Heart right ventricle (tissue), 16 donors: Measurements from ENCODE around the gene ARHGEF17. TPM values are rescaled to one million over a fixed set of nuclear protein-coding genes. Genes with fewer than 3 reads are reported as not detected.

Source experiments
- ATAC-seq, 8 donors: fragments of 200-7000 bp; cut with Tn5 transposase; one replicate each; pipeline ENCODE4 v1.9.1; 2020; ENCODE audit warnings: mild to moderate bottlenecking in 8 of 8, moderate library complexity in 8 of 8, moderate number of reproducible peaks in 1 of 8
- DNase-seq, 2 donors: peaks; one replicate each; pipeline ENCODE4 v3.0.0-alpha.2; 2020
- H3K27ac ChIP-seq, 10 donors: fragments of 200-600 bp; sonication (generic) in 2 of 10; one replicate each; pipeline versions ENCODE4 v1.5.0 to v1.8.0; 2020 to 2022; ENCODE audit warnings: mild to moderate bottlenecking in 3 of 10
- H3K27me3 ChIP-seq, 7 donors: fragments of 200-600 bp; one replicate each; pipeline ENCODE4 v1.8.0; 2021 to 2022; ENCODE audit warnings: mild to moderate bottlenecking in 2 of 7
- H3K36me3 ChIP-seq, 9 donors: fragments of 200-600 bp; sonication (generic) in 1 of 9; one replicate each; pipeline versions ENCODE4 v1.5.0 to v1.8.0; 2020 to 2022; ENCODE audit warnings: mild to moderate bottlenecking in 2 of 9
- H3K4me1 ChIP-seq, 9 donors: fragments of 200-600 bp; sonication (generic) in 1 of 9; one replicate each; pipeline versions ENCODE4 v1.5.0 to v1.8.0; 2020 to 2022; ENCODE audit warnings: mild to moderate bottlenecking in 4 of 9
- H3K4me3 ChIP-seq, 10 donors: fragments of 200-600 bp; sonication (generic) in 2 of 10; one replicate each; pipeline versions ENCODE4 v1.5.0 to v1.8.0; 2020 to 2022; ENCODE audit warnings: mild to moderate bottlenecking in 7 of 10, moderate library complexity in 2 of 10
- H3K9me3 ChIP-seq, 11 donors: fragments of 200-600 bp in 10 of 11; sonication (generic) in 2 of 11; one replicate each; pipeline versions ENCODE4 v1.5.0 to v1.8.0; 2013 to 2022; ENCODE audit warnings: mild to moderate bottlenecking in 2 of 11, control low read depth in 1 of 11, moderate library complexity in 1 of 11
- CTCF ChIP-seq, 9 donors: fragments of 200-600 bp; sonication (generic) in 2 of 9; IDR thresholded peaks; one replicate each; pipeline versions ENCODE4 v1.5.0 to v1.8.0; 2021 to 2022; ENCODE audit warnings: antibody characterized with exemption in 9 of 9, mild to moderate bottlenecking in 5 of 9, moderate library complexity in 1 of 9
- WGBS, 2 donors: extraction: QIAGEN DNeasy Blood & Tissue Kit; methylation state at CpG; one replicate each; pipeline ENCODE4 v1.1.7; 2013; ENCODE audit warnings: inconsistent platforms in 1 of 2; 5-methylcytosine and 5-hydroxymethylcytosine counted together
- intact Hi-C, 10 donors: fragments of 100-400 bp; cut with DNase I; formaldehyde crosslinking; loops; one replicate each; pipeline versions ENCODE4 v1.11.1 to v1.14.2; 2022
- polyA plus RNA-seq, 2 donors: library from polyadenylated mRNA; stranded (reverse); fragments of 200-250 nt; gene quantifications; one replicate each; pipeline ENCODE4 v1.2.3, GENCODE V29; 2013
- total RNA-seq, 10 donors: library from RNA; stranded (reverse); fragmentation: NEBNext Ultra II Directional in 3 of 10; extraction: Animal tissue kit (Norgen Biotek cat#: 25700) in 3 of 10; gene quantifications; one replicate each; pipeline versions ENCODE4 v1.2.1 to v1.2.4, GENCODE V29; 2021 to 2023
- donor health status: Arrhythmogenic right ventricular cardiomyopathy.
- donor health status: ischemic (EF 13 %, LVEDD 7.1; RV severe dilation, severe dysfunction).
- donor health status: healthy with polysubstance abuse.
- donor health status: DM: no; HTN: yes; CAD: no.
- donor health status: DM: no; HTN: no; CAD: no.
- donor health status: ischemic (EF 25% LVEDD 6.9; RV normal size, moderate dysfunction).
- donor health status: ischemic (EF 25% LVEDD 5.7; RV mildly dilated, moderate dysfunction).
- donor health status: healthy.
- donor health status: DM: yes; HTN: yes; CAD: no.
- donor health status: Ischemic cardiomyopathy.
- donor health status: ischemic (EF 35%, LVEDD 5.7; RV mildly dilated, moderate dysfunction).
- donor health status: nonischemic (EF 11% LVEDD 7.7; RV severe dilation, severe dysfunction).
- donor health status: DM: yes; HTN: yes; CAD: no.
- donor health status: PGD.
- donor health status: ischemic (EF 29% LVEDD 5.4; RV normal size, mild dysfunction).
- donor health status: nonischemic (EF 23%, LVEDD 6.1; RV moderate dilation, normal function).

ARHGEF17 gene
- total and polyA plus RNA-seq, 12 donors, result 38.6 to 67.4 (median 51.2) TPM

GRCh38 chr11:73402834-73403185 is 94.7 kb downstream of the ARHGEF17 start:
- intact Hi-C loops, result loop anchor here (2.0 to 10.0 kb wide), 6 partner anchors 194 to 259 kb away; partner anchors contain the start of gene FAM168A (in 1 of the 10)
- DNase-seq (no peak), ATAC-seq (no peak)
- no peaks in the 10 kb centered on the region for H3K27me3 ChIP-seq
- no peak overlapping the region for H3K4me3 ChIP-seq
- peaks cover 3 to 47% (median 28%) of the 10 kb centered on the region in 9 donors for H3K4me1 ChIP-seq
- WGBS, 2 donors, result 93% methylated on average over 1 of the region's 1 CpG
- peak in 5 of 9 donors; percentile 10 to 25 (median 16) for TF ChIP-seq CTCF (IDR thresholded peaks at IDR 0.05)
- H3K9me3 ChIP-seq, result no peaks in the 10 kb centered on the region
- peaks cover 0 to 58% (median 4%) of the 10 kb centered on the region in 9 donors for H3K36me3 ChIP-seq
- H3K27ac ChIP-seq, result no peak overlapping the region

- Histone ChIP-seq H3K9me3 (no peaks in the 10 kb centered on the region), H3K27me3 (no peaks in the 10 kb centered on the region), H3K36me3 (peaks cover 0 to 59% (median 4%) of the 10 kb centered on the region in 9 donors), H3K27ac (peak overlapping the region in 7 of 10 donors; percentile 29 to 71 (median 51)), H3K4me1 (peaks cover 3 to 42% (median 24%) of the 10 kb centered on the region in 9 donors), H3K4me3 (no peak overlapping the region)
- ATAC-seq (peak in 1 of 8 donors; percentile 15), DNase-seq (no peak)
- TF ChIP-seq CTCF (IDR thresholded peaks at IDR 0.05), result no peak
- intact Hi-C loops, result loop anchor here (2.0 to 10.0 kb wide), 6 partner anchors 194 to 259 kb away; partner anchors contain the start of gene FAM168A (in 1 of the 10)
- 88 to 89% methylated on average over 5 of the region's 5 CpGs for WGBS, 2 donors
Observed at GRCh38 chr11:73403541-73403940, 95.5 kb downstream of the ARHGEF17 start.

- Histone ChIP-seq H3K27me3 (no peaks in the 10 kb centered on the region), H3K27ac (peak overlapping the region in 7 of 10 donors; percentile 29 to 71 (median 51)), H3K9me3 (no peaks in the 10 kb centered on the region), H3K4me3 (no peak overlapping the region), H3K36me3 (peaks cover 0 to 60% (median 4%) of the 10 kb centered on the region in 9 donors), H3K4me1 (peaks cover 3 to 37% (median 19%) of the 10 kb centered on the region in 9 donors)
- DNase-seq, result peak; percentile 72 to 79
- 43 to 46% methylated on average over 4 of the region's 4 CpGs for WGBS, 2 donors
- peak; percentile 58 to 89 (median 82) for TF ChIP-seq CTCF (IDR thresholded peaks at IDR 0.05)
- ATAC-seq, result peak; percentile 78 to 90 (median 88)
- intact Hi-C loops, result loop anchor here in 8 of 10 donors (1.0 to 10.0 kb wide), 7 partner anchors 193 to 258 kb away; partner anchors contain the start of gene FAM168A (in 1 of the 8)
Observed at GRCh38 chr11:73404048-73404447, 96.0 kb downstream of the ARHGEF17 start.

- Histone ChIP-seq H3K36me3 (peaks cover 0 to 63% (median 4%) of the 10 kb centered on the region in 9 donors), H3K27me3 (no peaks in the 10 kb centered on the region), H3K9me3 (no peaks in the 10 kb centered on the region), H3K27ac (peak overlapping the region in 3 of 10 donors; percentile 11 to 71 (median 64)), H3K4me1 (peaks cover 3 to 31% (median 13%) of the 10 kb centered on the region in 9 donors), H3K4me3 (no peak overlapping the region)
- no peak for TF ChIP-seq CTCF (IDR thresholded peaks at IDR 0.05)
- no peak for ATAC-seq
- no peak for DNase-seq
- intact Hi-C loops, result loop anchor here in 8 of 10 donors (1.0 to 10.0 kb wide), 7 partner anchors 193 to 258 kb away; partner anchors contain the start of gene FAM168A (in 1 of the 8)
- 80 to 93% methylated on average over 5 of the region's 5 CpGs for WGBS, 2 donors
Observed at GRCh38 chr11:73404506-73405145, 96.5 kb downstream of the ARHGEF17 start.
